Liver (tissue), 9 donors: ENCODE data around the gene SIPA1L3. TPM values are rescaled to one million over a fixed set of nuclear protein-coding genes. Genes with fewer than 3 reads are reported as not detected.

Source experiments
- DNase-seq: peaks from one replicate; pipeline ENCODE4 v3.0.0-alpha.2; 2017; ENCODE audit warnings: low spot score
- H3K27ac ChIP-seq, 2 donors: one replicate each; pipeline ENCODE4 v1.7.0; 2013; ENCODE audit warnings: inconsistent platforms in 2 of 2, low read length in 2 of 2, control low read depth in 1 of 2, low read depth in 1 of 2, mild to moderate bottlenecking in 1 of 2
- H3K27me3 ChIP-seq, 4 donors: one replicate each; pipeline versions ENCODE4 v1.6.1 to v1.7.0; 2013; ENCODE audit warnings: low read length in 3 of 4, inconsistent platforms in 1 of 4, mild to moderate bottlenecking in 1 of 4, moderate library complexity in 1 of 4; ENCODE audit not compliant: control insufficient read depth in 4 of 4, insufficient read depth in 4 of 4
- H3K36me3 ChIP-seq, 4 donors: one replicate each; pipeline versions ENCODE4 v1.6.1 to v1.7.0; 2013; ENCODE audit warnings: low read length in 3 of 4, mild to moderate bottlenecking in 3 of 4, low read depth in 1 of 4, moderate library complexity in 1 of 4; ENCODE audit not compliant: control insufficient read depth in 4 of 4, insufficient read depth in 3 of 4
- H3K4me1 ChIP-seq, 4 donors: one replicate each; pipeline versions ENCODE4 v1.6.1 to v1.7.0; 2013; ENCODE audit warnings: low read length in 3 of 4, mild to moderate bottlenecking in 3 of 4, moderate library complexity in 1 of 4; ENCODE audit not compliant: control insufficient read depth in 4 of 4, insufficient read depth in 4 of 4
- H3K4me3 ChIP-seq, 3 donors: one replicate each; pipeline versions ENCODE4 v1.6.1 to v1.7.0; 2013; ENCODE audit warnings: low read length in 3 of 3, control low read depth in 1 of 3, low read depth in 1 of 3, mild to moderate bottlenecking in 1 of 3
- H3K9ac ChIP-seq, 2 donors: one replicate each; pipeline ENCODE4 v1.7.0; 2013; ENCODE audit warnings: low read length in 2 of 2, mild to moderate bottlenecking in 2 of 2, moderate library complexity in 2 of 2, control low read depth in 1 of 2, low read depth in 1 of 2
- H3K9me3 ChIP-seq, 4 donors: one replicate each; pipeline versions ENCODE4 v1.6.1 to v1.7.0; 2013; ENCODE audit warnings: low read length in 3 of 4; ENCODE audit not compliant: control insufficient read depth in 4 of 4
- EGR1 ChIP-seq, 2 donors: IDR thresholded peaks; 2 replicates each; pipeline ENCODE4 v1.6.1; 2016 to 2018; ENCODE audit warnings: antibody characterized with exemption in 2 of 2, low read depth in 2 of 2
- FOXA1 ChIP-seq: IDR thresholded peaks from 2 replicates; pipeline ENCODE4 v1.6.1; 2016; ENCODE audit warnings: antibody characterized with exemption
- FOXA2 ChIP-seq: IDR thresholded peaks from 2 replicates; pipeline ENCODE4 v1.6.1; 2016; ENCODE audit warnings: antibody characterized with exemption
- HNF4A ChIP-seq, 2 donors: conservative IDR thresholded peaks; 2 replicates each; pipeline ENCODE4 v1.6.1; 2016; ENCODE audit warnings: antibody characterized with exemption in 2 of 2, mild to moderate bottlenecking in 2 of 2
- HNF4G ChIP-seq: IDR thresholded peaks from 2 replicates; pipeline ENCODE4 v1.6.1; 2016; ENCODE audit warnings: antibody characterized with exemption
- NR2F2 ChIP-seq: IDR thresholded peaks from 2 replicates; pipeline ENCODE4 v1.6.1; 2016; ENCODE audit warnings: antibody characterized with exemption
- RAD21 ChIP-seq, 2 donors: IDR thresholded peaks; 2 replicates each; pipeline ENCODE4 v1.6.1; 2016; ENCODE audit warnings: antibody characterized with exemption in 2 of 2, mild to moderate bottlenecking in 2 of 2
- RXRA ChIP-seq, 2 donors: IDR thresholded peaks; 2 replicates each; pipeline ENCODE4 v1.6.1; 2017 to 2018; ENCODE audit warnings: antibody characterized with exemption in 2 of 2, mild to moderate bottlenecking in 1 of 2
- SP1 ChIP-seq: IDR thresholded peaks from 2 replicates; pipeline ENCODE4 v1.6.1; 2018; ENCODE audit warnings: antibody characterized with exemption, mild to moderate bottlenecking
- TAF1 ChIP-seq: conservative IDR thresholded peaks from 2 replicates; pipeline ENCODE4 v1.6.1; 2016; ENCODE audit warnings: antibody characterized with exemption, mild to moderate bottlenecking
- YY1 ChIP-seq: IDR thresholded peaks from 2 replicates; pipeline ENCODE4 v1.6.1; 2016; ENCODE audit warnings: antibody characterized with exemption, mild to moderate bottlenecking
- WGBS: extraction: QIAGEN DNeasy Blood & Tissue Kit; methylation state at CpG from one replicate; pipeline ENCODE4 v1.1.7; 2013; 5-methylcytosine and 5-hydroxymethylcytosine counted together
- polyA plus RNA-seq, 2 donors: library from polyadenylated mRNA; stranded (reverse) in 1 of 2; unstranded in 1 of 2; fragments of 200-250 nt in 1 of 2; fragments of >200 nt in 1 of 2; fragmentation: Nextera tagmentation in 1 of 2; extraction: Ambion mirVana in 1 of 2; gene quantifications; one replicate each; pipeline versions ENCODE4 v1.2.1 to v1.2.3, GENCODE V29; 2013 to 2015
- total RNA-seq, 2 donors: library from RNA; depleted of rRNA; stranded (reverse); fragments of >200 nt; gene quantifications; one replicate each; pipeline ENCODE4 v1.2.3, GENCODE V29; 2014
- TF ChIP-seq, protein P1 (sequence below): IDR thresholded peaks from 2 replicates; pipeline ENCODE4 v1.6.1; 2016; ENCODE audit warnings: antibody characterized with exemption
- TF ChIP-seq, protein P2 (sequence below): fragments of 150-350 bp; IDR thresholded peaks from 2 replicates; pipeline ENCODE4 v1.5.1; 2017; ENCODE audit warnings: improper control_type of control experiment, low read depth, low read length; ENCODE audit not compliant: missing input control
- TF ChIP-seq, protein P3 (sequence below): IDR thresholded peaks from 2 replicates; pipeline ENCODE4 v1.6.1; 2016; ENCODE audit warnings: antibody characterized with exemption, mild to moderate bottlenecking
- donor health status: healthy.
- donor health status: healthy.
- donor health status: healthy.
- donor health status: healthy.
- donor health status: healthy.

SIPA1L3 gene
- total and polyA plus RNA-seq, 4 donors, result 2.4 to 10.0 (median 4.4) TPM

DNA sequence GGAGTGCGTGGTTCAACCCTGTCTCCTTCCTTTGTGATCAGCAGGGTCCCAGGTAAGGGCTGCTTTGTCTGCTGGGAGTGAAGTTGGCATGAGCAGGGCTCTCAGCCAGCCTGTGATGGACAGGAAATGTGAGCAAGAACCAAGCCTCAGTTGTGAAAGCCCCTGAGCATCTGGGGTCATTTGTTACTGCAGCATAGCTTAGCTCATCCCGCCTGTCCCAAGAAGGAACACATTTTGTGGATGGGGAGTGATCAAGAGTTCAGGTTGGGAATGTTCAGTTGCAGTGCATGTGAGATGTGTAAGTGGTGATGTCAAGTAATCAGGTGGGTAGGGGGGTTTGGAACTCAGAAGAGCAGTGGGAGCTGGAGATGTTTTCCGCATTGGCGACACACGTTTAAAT lies 164.6 kb downstream of the SIPA1L3 start:
- H3K9me3 ChIP-seq, result no peaks in the 10 kb centered on the region
- no peak overlapping the region for H3K4me3 ChIP-seq
- H3K27me3 ChIP-seq, result no peaks in the 10 kb centered on the region
- H3K27ac ChIP-seq, result no peak overlapping the region
- TF ChIP-seq RAD21 (IDR thresholded peaks at IDR 0.05) (no peak), YY1 (no peak)
- TF ChIP-seq, protein P1, sequence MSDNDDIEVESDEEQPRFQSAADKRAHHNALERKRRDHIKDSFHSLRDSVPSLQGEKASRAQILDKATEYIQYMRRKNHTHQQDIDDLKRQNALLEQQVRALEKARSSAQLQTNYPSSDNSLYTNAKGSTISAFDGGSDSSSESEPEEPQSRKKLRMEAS, result no peak
- peaks cover 0 to 2% (median 0%) of the 10 kb centered on the region in 4 donors for H3K36me3 ChIP-seq
- DNase-seq, result no peak
- no peak overlapping the region for H3K9ac ChIP-seq
- peaks cover 0 to 5% (median 0%) of the 10 kb centered on the region in 4 donors for H3K4me1 ChIP-seq
- over 99% methylated on average over 5 of the region's 5 CpGs for WGBS

DNA sequence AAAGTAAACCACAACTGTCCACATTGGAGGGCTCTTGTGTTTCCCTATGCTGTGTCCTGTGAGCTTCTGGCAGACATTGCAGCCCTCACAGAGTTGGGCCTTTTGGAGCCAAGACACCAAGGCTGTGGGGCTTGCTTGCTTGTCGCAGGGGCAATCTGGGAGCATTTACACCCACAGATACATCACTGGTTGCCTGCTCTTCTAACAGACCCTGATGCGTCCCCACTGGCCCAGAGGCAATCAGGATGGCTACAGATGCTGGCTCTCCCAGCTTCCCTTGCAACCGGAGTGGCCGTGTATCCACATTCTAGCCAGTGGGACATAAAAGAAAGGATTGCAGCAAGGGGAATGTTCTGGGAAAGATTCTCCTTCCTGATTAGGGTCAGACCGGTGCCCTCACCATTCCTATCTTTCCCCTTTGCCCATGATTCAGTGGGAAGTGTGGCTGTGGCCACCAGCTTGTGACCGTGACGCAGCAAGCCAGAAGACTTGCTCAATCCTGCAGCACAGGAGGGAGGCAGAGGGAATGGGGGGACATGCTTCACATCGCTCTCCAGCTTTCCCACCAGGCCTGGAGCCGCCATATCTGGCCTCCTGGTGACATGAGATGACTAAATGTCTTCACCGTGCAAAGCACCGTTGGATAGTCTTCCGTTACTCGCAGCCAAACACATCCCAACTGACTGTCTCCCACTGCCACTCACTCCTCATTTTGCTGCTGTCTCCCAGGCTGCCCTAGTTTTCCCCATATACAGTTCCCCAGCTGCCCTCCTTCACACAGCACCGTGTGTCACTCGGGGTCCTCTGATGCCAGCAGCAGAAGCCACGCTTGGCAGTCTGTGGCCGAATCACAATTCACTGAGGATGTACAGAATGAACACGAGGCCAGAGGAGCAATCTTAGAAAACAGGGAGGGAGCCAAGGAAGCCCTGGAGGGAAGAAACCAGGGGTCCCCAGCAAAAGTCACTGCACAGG lies 166.1 kb downstream of the SIPA1L3 start:
- Histone ChIP-seq H3K9me3 (no peaks in the 10 kb centered on the region), H3K9ac (no peak overlapping the region), H3K27me3 (no peaks in the 10 kb centered on the region), H3K4me3 (no peak overlapping the region), H3K36me3 (peaks cover 0 to 2% (median 0%) of the 10 kb centered on the region in 4 donors), H3K4me1 (peaks cover 0 to 5% (median 0%) of the 10 kb centered on the region in 4 donors), H3K27ac (no peak overlapping the region)
- no peak for DNase-seq
- TF ChIP-seq EGR1 (IDR thresholded peaks at IDR 0.05; ENCODE audit: low read depth in 2 of 2) (no peak), FOXA2 (no peak), RXRA (IDR thresholded peaks at IDR 0.05) (no peak), SP1 (no peak)
- TF ChIP-seq, protein P1, result no peak
- TF ChIP-seq, protein P2, sequence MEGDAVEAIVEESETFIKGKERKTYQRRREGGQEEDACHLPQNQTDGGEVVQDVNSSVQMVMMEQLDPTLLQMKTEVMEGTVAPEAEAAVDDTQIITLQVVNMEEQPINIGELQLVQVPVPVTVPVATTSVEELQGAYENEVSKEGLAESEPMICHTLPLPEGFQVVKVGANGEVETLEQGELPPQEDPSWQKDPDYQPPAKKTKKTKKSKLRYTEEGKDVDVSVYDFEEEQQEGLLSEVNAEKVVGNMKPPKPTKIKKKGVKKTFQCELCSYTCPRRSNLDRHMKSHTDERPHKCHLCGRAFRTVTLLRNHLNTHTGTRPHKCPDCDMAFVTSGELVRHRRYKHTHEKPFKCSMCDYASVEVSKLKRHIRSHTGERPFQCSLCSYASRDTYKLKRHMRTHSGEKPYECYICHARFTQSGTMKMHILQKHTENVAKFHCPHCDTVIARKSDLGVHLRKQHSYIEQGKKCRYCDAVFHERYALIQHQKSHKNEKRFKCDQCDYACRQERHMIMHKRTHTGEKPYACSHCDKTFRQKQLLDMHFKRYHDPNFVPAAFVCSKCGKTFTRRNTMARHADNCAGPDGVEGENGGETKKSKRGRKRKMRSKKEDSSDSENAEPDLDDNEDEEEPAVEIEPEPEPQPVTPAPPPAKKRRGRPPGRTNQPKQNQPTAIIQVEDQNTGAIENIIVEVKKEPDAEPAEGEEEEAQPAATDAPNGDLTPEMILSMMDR, result no peak
- 92% methylated on average over 18 of the region's 18 CpGs for WGBS

DNA sequence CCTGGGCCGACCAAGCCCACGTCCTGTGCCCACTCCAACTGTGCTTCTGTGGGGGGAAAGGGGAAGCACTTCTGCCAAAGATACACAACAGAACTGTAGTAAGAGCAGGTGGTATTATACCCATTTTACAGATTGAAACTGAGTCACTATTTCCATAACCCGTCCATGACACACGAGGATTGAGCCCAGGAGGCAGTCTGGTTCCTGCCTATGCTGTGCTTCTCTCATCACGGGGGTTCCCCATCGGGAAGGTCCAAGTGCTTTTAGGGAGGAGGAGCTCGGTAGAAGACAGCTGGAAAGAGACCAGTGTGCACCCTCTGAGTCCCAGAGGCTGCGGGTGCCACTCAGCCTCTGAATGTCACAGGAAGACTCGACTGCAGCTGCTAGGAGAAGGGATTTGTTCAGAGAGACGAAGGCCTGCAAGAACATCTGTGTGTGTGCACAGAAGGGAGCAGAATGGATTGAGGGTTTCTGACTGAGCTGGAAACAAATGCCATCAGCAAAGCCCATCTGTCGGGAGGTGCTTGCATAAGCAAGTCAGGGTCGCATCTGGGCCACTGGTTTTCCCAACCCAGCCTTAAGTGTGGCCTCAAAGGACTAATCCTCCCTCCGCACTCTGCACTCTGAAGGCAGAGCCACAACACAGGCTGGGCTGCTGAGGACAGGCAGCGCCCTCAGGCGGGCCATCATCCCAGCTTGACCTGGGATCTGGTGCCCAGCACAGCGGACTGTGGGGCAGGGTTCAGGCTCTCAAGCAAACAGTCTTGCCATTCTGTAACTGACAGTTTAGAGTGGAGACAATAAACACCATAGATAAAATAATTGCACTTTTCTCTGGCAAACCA lies 167.1 kb downstream of the SIPA1L3 start:
- TF ChIP-seq NR2F2, result no peak
- no peak for TF ChIP-seq EGR1 (IDR thresholded peaks at IDR 0.05; ENCODE audit: low read depth in 2 of 2)
- TF ChIP-seq YY1, result no peak
- TF ChIP-seq HNF4G, result peak; percentile 44
- TF ChIP-seq HNF4A (conservative IDR thresholded peaks at IDR 0.05), result peak; percentile 70 to 91
- TF ChIP-seq RAD21 (IDR thresholded peaks at IDR 0.05), result peak; percentile 52 to 59
- TF ChIP-seq RXRA (IDR thresholded peaks at IDR 0.05), result peak; percentile 10 to 79
- TF ChIP-seq, protein P2, result peak; percentile 9
- TF ChIP-seq, protein P3, sequence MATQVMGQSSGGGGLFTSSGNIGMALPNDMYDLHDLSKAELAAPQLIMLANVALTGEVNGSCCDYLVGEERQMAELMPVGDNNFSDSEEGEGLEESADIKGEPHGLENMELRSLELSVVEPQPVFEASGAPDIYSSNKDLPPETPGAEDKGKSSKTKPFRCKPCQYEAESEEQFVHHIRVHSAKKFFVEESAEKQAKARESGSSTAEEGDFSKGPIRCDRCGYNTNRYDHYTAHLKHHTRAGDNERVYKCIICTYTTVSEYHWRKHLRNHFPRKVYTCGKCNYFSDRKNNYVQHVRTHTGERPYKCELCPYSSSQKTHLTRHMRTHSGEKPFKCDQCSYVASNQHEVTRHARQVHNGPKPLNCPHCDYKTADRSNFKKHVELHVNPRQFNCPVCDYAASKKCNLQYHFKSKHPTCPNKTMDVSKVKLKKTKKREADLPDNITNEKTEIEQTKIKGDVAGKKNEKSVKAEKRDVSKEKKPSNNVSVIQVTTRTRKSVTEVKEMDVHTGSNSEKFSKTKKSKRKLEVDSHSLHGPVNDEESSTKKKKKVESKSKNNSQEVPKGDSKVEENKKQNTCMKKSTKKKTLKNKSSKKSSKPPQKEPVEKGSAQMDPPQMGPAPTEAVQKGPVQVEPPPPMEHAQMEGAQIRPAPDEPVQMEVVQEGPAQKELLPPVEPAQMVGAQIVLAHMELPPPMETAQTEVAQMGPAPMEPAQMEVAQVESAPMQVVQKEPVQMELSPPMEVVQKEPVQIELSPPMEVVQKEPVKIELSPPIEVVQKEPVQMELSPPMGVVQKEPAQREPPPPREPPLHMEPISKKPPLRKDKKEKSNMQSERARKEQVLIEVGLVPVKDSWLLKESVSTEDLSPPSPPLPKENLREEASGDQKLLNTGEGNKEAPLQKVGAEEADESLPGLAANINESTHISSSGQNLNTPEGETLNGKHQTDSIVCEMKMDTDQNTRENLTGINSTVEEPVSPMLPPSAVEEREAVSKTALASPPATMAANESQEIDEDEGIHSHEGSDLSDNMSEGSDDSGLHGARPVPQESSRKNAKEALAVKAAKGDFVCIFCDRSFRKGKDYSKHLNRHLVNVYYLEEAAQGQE, result no peak
- TF ChIP-seq FOXA1, result no peak
- TF ChIP-seq TAF1, result no peak
- TF ChIP-seq FOXA2, result no peak
- Histone ChIP-seq H3K9me3 (no peaks in the 10 kb centered on the region), H3K27me3 (no peaks in the 10 kb centered on the region), H3K4me1 (peaks cover 0 to 5% (median 0%) of the 10 kb centered on the region in 4 donors), H3K27ac (no peak overlapping the region), H3K36me3 (peaks cover 0 to 2% (median 0%) of the 10 kb centered on the region in 4 donors), H3K4me3 (no peak overlapping the region), H3K9ac (no peak overlapping the region)
- no peak for DNase-seq
- 83% methylated on average over 16 of the region's 16 CpGs for WGBS
